SK-N-MC (cell line): ENCODE results near the gene PPP1R3G.

Experiments used
- DNase-seq: peaks from one replicate; pipeline ENCODE4 v3.0.0-alpha.2; 2011; ENCODE audit warnings: low read depth, low spot score
- H3K27ac ChIP-seq: fragments of 200-600 bp; sonication (generic); 2 replicates; pipeline ENCODE4 v1.5.1; 2016; ENCODE audit warnings: mixed run types
- H3K36me3 ChIP-seq: fragments of 200-600 bp; sonication (generic); 2 replicates; pipeline ENCODE4 v1.6.1; 2017; ENCODE audit warnings: antibody characterized with exemption, low read length, mixed read lengths; ENCODE audit not compliant: insufficient read depth
- H3K4me3 ChIP-seq: fragments of 200-600 bp; sonication (generic); 2 replicates; pipeline ENCODE4 v1.5.1; 2016
- H3K9ac ChIP-seq: fragments of 200-600 bp; sonication (generic); 2 replicates; pipeline ENCODE4 v1.8.0; 2017; ENCODE audit warnings: mixed run types, mixed read lengths; ENCODE audit not compliant: insufficient read length
- H3K9me3 ChIP-seq: fragments of 200-600 bp; sonication (generic); 2 replicates; pipeline ENCODE4 v1.6.1; 2017; ENCODE audit warnings: low read depth, mild to moderate bottlenecking, antibody characterized with exemption, low read length, moderate library complexity, mixed read lengths
- EZH2 ChIP-seq: fragments of 200-600 bp; sonication (generic); IDR thresholded peaks from one replicate; pipeline ENCODE4 v1.6.1; 2017; ENCODE audit warnings: antibody characterized with exemption
- FOXP2 ChIP-seq: optimal IDR thresholded peaks from 2 replicates; pipeline ENCODE3; 2011; ENCODE audit warnings: mild to moderate bottlenecking, moderate library complexity; ENCODE audit not compliant: insufficient read depth; ENCODE audit errors: extremely low read length, control extremely low read depth
- POLR2AphosphoS5 ChIP-seq: IDR thresholded peaks from 2 replicates; pipeline ENCODE4 v1.6.1; 2012; ENCODE audit warnings: mild to moderate bottlenecking, low read depth, low read length, borderline replicate concordance

Gene PPP1R3G

GRCh38 chr6:5087389-5087788 is 2.2 kb downstream of the PPP1R3G start:
- DNase-seq: no peak
- H3K27ac ChIP-seq: no peak overlapping the region
- H3K4me3 ChIP-seq: no peak overlapping the region
- no peaks in the 10 kb centered on the region for H3K9me3 ChIP-seq
- H3K36me3 ChIP-seq: no peaks in the 10 kb centered on the region
- no peak overlapping the region for H3K9ac ChIP-seq
- TF ChIP-seq POLR2AphosphoS5 (no peak), FOXP2 (no peak), EZH2 (no peak)

- H3K36me3 ChIP-seq: no peaks in the 10 kb centered on the region
- H3K9ac ChIP-seq: no peak overlapping the region
- TF ChIP-seq EZH2 (no peak), FOXP2 (no peak), POLR2AphosphoS5 (no peak)
Observed at GRCh38 chr6:5088780-5089179, 3.6 kb downstream of the PPP1R3G start.

GRCh38 chr6:5089481-5090438 is 4.6 kb downstream of the PPP1R3G start:
- no peaks in the 10 kb centered on the region for H3K36me3 ChIP-seq
- H3K27ac ChIP-seq: no peak overlapping the region

More at GRCh38 chr6:5088780-5089179, 3.6 kb downstream of the PPP1R3G start:
- no peak overlapping the region for H3K4me3 ChIP-seq
- no peak overlapping the region for H3K27ac ChIP-seq
- no peaks in the 10 kb centered on the region for H3K9me3 ChIP-seq
- no peak for DNase-seq

GRCh38 chr6:5090603-5091002 is 5.5 kb downstream of the PPP1R3G start:
- no peak overlapping the region for H3K27ac ChIP-seq
- no peaks in the 10 kb centered on the region for H3K9me3 ChIP-seq
- TF ChIP-seq FOXP2 (no peak), EZH2 (no peak), POLR2AphosphoS5 (no peak)
- DNase-seq: no peak
- H3K9ac ChIP-seq: no peak overlapping the region
- no peaks in the 10 kb centered on the region for H3K36me3 ChIP-seq
- H3K4me3 ChIP-seq: no peak overlapping the region

More at GRCh38 chr6:5089481-5090438, 4.6 kb downstream of the PPP1R3G start:
- no peak for DNase-seq
- H3K4me3 ChIP-seq: no peak overlapping the region
- H3K9me3 ChIP-seq: no peaks in the 10 kb centered on the region
- no peak overlapping the region for H3K9ac ChIP-seq
- TF ChIP-seq POLR2AphosphoS5: no peak
- TF ChIP-seq EZH2: no peak

- H3K4me3 ChIP-seq: no peak overlapping the region
- no peak overlapping the region for H3K27ac ChIP-seq
- H3K9ac ChIP-seq: no peak overlapping the region
- no peaks in the 10 kb centered on the region for H3K36me3 ChIP-seq
- H3K9me3 ChIP-seq: no peaks in the 10 kb centered on the region
- TF ChIP-seq EZH2: no peak
- DNase-seq: no peak
Observed at GRCh38 chr6:5091210-5092069, 6.3 kb downstream of the PPP1R3G start.

- H3K9ac ChIP-seq: no peak overlapping the region
- no peaks in the 10 kb centered on the region for H3K36me3 ChIP-seq
- no peak overlapping the region for H3K27ac ChIP-seq
- no peak for DNase-seq
- TF ChIP-seq POLR2AphosphoS5 (no peak), FOXP2 (no peak), EZH2 (no peak)
- no peak overlapping the region for H3K4me3 ChIP-seq
- no peaks in the 10 kb centered on the region for H3K9me3 ChIP-seq
Observed at GRCh38 chr6:5093231-5094015, 8.3 kb downstream of the PPP1R3G start.

GRCh38 chr6:5094327-5094726 is 9.2 kb downstream of the PPP1R3G start:
- Histone ChIP-seq H3K9ac (no peak overlapping the region), H3K9me3 (no peaks in the 10 kb centered on the region), H3K4me3 (no peak overlapping the region), H3K36me3 (no peaks in the 10 kb centered on the region), H3K27ac (no peak overlapping the region)
- TF ChIP-seq EZH2: no peak
- no peak for TF ChIP-seq POLR2AphosphoS5
- no peak for TF ChIP-seq FOXP2
- no peak for DNase-seq

- no peak overlapping the region for H3K9ac ChIP-seq
- no peaks in the 10 kb centered on the region for H3K36me3 ChIP-seq
- TF ChIP-seq EZH2: no peak
- no peak for TF ChIP-seq FOXP2
- TF ChIP-seq POLR2AphosphoS5: no peak
- no peaks in the 10 kb centered on the region for H3K9me3 ChIP-seq
- H3K27ac ChIP-seq: no peak overlapping the region
- no peak overlapping the region for H3K4me3 ChIP-seq
- DNase-seq: no peak
Observed at GRCh38 chr6:5095236-5095635, 10.1 kb downstream of the PPP1R3G start.
